AG09309 (cell line): ENCODE data around the gene CTTNBP2NL.

Experiments
- DNase-seq: peaks from one replicate; pipeline ENCODE4 v3.0.0-alpha.2; 2010; ENCODE audit warnings: low read depth
- H3K4me3 ChIP-seq: 2 replicates; pipeline ENCODE4 v1.5.1; 2011; ENCODE audit warnings: mild to moderate bottlenecking, low read depth, low read length, moderate library complexity; ENCODE audit not compliant: control insufficient read depth
- CTCF ChIP-seq: IDR thresholded peaks from 2 replicates; pipeline ENCODE4 v1.5.1; 2011; ENCODE audit warnings: mild to moderate bottlenecking, low read depth, low read length, inconsistent platforms; ENCODE audit not compliant: insufficient read depth, control insufficient read depth; ENCODE audit errors: missing control alignments

Gene CTTNBP2NL

DNA sequence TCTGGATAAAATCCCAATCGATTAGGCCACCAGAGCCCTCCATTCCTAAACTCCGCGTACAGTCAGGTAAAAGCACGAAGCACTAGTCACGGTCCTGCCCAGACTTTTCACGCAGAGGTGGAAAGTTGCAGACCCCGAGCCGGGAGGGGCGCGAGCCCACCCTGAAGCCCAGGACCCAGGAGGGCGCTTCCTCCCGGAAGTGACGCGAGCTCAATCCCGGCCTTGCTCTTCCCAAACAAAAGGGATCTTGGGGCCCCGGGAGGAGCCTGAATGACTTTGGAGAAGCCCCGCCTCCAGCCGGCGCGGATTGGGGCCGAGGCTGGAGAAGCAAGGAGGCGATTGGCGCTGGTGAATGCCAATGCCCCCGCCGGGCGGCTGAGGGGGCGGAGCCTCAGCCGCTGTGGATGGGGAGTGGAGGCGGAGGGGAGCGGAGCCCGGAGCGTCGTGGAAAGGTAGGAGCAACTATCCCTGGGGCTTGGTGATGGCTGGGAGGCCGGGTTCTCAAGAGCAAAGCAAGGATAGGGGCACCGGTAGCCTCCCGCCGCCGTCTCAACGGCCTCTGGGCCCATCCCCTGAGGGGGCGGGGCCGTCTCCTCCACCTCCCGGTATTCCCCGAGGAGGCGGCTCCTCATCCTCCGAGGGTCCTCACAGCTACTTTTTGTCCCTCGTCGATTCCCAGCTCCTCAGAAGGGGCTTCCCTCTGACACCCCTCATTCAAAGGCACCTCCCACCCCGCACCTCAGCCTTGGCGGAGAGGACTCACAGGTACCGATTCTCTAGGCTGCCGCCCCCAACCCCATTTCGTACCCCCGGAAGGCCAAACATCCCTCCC lies at the start of gene CTTNBP2NL:
TSS of gene CTTNBP2NL (plus strand) at position 394 of the 832 bp plus-strand sequence. CDS start 19,952 bp downstream, outside the sequence.
- H3K4me3 ChIP-seq: peak within 1 kb of the TSS; percentile 99
- no peak for TF ChIP-seq CTCF
- peak; percentile 72 for DNase-seq

GRCh38 chr1:112346801-112347350 lies 49.1 kb upstream of the CTTNBP2NL start:
- H3K4me3 ChIP-seq: no peak overlapping the region
- no peak for TF ChIP-seq CTCF
- DNase-seq: no peak

DNA sequence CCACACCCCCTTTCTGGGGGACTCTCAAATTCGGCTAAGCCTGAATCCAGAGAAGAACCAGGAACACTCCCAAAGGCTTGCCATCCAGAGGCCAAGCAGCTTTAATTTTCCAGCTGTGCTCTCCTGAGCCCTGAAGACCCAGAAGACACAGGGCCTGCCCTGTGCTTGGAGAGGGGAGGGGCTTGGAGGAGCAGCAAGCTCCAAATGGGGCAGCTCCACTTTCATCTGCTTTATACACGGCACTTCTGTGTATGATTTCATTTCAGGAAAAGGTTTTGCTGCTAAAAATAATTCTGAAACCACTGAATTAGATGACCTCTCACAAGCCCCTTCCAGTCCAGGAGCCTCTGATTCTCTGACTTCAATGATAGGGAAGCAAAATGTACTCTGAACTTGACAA lies 39.2 kb upstream of the CTTNBP2NL start:
- TF ChIP-seq CTCF: no peak
- no peak overlapping the region for H3K4me3 ChIP-seq
- DNase-seq: no peak

- DNase-seq: no peak
- H3K4me3 ChIP-seq: no peak overlapping the region
- TF ChIP-seq CTCF: no peak
Measured at GRCh38 chr1:112357467-112357866, 38.5 kb upstream of the CTTNBP2NL start.

DNA sequence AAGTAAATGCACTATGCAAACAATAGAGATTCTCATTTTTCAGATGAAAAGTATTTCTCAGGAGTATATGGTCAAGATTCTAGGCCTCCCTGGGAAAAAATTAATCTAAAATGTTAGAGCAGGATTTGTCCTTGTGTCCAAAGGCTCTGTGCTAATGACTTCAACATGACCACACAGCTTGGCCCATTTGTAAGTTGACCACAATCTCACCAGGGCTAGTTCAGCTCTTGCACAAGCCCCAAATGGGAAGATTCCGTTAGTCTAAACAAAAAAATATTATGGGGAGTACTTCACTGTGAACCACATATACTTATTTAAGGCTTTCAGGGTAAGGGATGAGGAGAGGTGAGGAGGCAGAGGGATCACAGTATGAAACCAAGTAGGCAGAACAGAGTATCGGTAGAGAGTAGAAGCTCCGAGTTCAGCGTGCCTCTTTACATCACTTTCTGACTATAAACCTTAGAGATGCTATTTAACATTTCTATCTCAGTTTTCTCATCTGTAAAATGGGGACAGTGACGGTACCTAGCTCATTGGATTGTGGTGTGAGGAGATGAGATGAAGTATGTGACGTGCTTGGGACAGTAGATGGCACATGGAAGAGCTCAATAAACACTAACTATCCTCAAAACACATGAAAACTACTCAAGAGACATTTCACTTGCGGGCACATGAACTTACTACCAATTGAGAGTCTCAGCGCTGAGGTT lies 37.8 kb upstream of the CTTNBP2NL start:
- no peak overlapping the region for H3K4me3 ChIP-seq
- DNase-seq: peak; percentile 46

More for the DNA sequence above, 37.8 kb upstream of the CTTNBP2NL start:
- no peak for TF ChIP-seq CTCF
